Neuronal stem cell (in vitro differentiated cells): ENCODE measurements around the gene RBPJ.
A peak's percentile ranks its signal among the peaks of the same experiment; 100 is the strongest.

ENCODE experiments used
- DNase-seq: peaks from one replicate; pipeline ENCODE4 v3.0.0-alpha.2; 2013; ENCODE audit warnings: low spot score
- H2AFZ ChIP-seq: one replicate; pipeline ENCODE4 v1.6.1; 2013; ENCODE audit warnings: mild to moderate bottlenecking, low read length, inconsistent platforms
- H2AK5ac ChIP-seq: 2 replicates; pipeline ENCODE4 v1.6.1; 2013; ENCODE audit warnings: low read depth, mild to moderate bottlenecking, inconsistent platforms, low read length, moderate library complexity, mixed read lengths
- H2BK120ac ChIP-seq: 2 replicates; pipeline ENCODE4 v1.6.1; 2013; ENCODE audit warnings: low read depth, mild to moderate bottlenecking, inconsistent platforms, low read length, moderate library complexity, mixed read lengths
- H2BK12ac ChIP-seq: one replicate; pipeline ENCODE4 v1.6.1; 2013; ENCODE audit warnings: low read length, inconsistent platforms
- H2BK15ac ChIP-seq: 2 replicates; pipeline ENCODE4 v1.6.1; 2013; ENCODE audit warnings: mild to moderate bottlenecking, low read length, inconsistent platforms, mixed read lengths
- H2BK5ac ChIP-seq: one replicate; pipeline ENCODE4 v1.6.1; 2013; ENCODE audit warnings: inconsistent platforms, mild to moderate bottlenecking, low read length, moderate library complexity
- H3K14ac ChIP-seq: one replicate; pipeline ENCODE4 v1.6.1; 2013; ENCODE audit warnings: low read length, inconsistent platforms
- H3K18ac ChIP-seq: 2 replicates; pipeline ENCODE4 v1.6.1; 2013; ENCODE audit warnings: low read length, inconsistent platforms
- H3K23ac ChIP-seq: 2 replicates; pipeline ENCODE4 v1.6.1; 2013; ENCODE audit warnings: low read depth, mild to moderate bottlenecking, mixed read lengths, low read length, inconsistent platforms; ENCODE audit not compliant: poor library complexity
- H3K27ac ChIP-seq: replicated peaks from 3 replicates; pipeline ENCODE4 v1.5.1; 2013; ENCODE audit warnings: low read length, inconsistent platforms
- H3K27me3 ChIP-seq, 3 experiments: 2 replicates each; pipeline ENCODE4 v1.6.1; 2013; ENCODE audit warnings: low read length in 3 of 3, mild to moderate bottlenecking in 2 of 3, inconsistent platforms in 1 of 3, low read depth in 1 of 3, mixed read lengths in 1 of 3, moderate library complexity in 1 of 3; ENCODE audit not compliant: control insufficient read depth in 3 of 3, insufficient read depth in 3 of 3
- H3K36me3 ChIP-seq, 2 donors: replicated peaks in 1 of 2; 2 replicates each; pipeline ENCODE4 v1.6.1; 2013; ENCODE audit warnings: low read length in 2 of 2; ENCODE audit not compliant: control insufficient read depth in 2 of 2, insufficient read depth in 2 of 2
- H3K4ac ChIP-seq: 2 replicates; pipeline ENCODE4 v1.6.1; 2013; ENCODE audit warnings: inconsistent platforms, mild to moderate bottlenecking, low read length, moderate library complexity
- H3K4me1 ChIP-seq, 2 donors: 1 replicate in 1 of 2; 2 replicates in 1 of 2; pipeline ENCODE4 v1.6.1; 2013; ENCODE audit warnings: low read length in 2 of 2, low read depth in 1 of 2; ENCODE audit not compliant: control insufficient read depth in 2 of 2, insufficient read depth in 1 of 2
- H3K4me2 ChIP-seq: one replicate; pipeline ENCODE4 v1.6.1; 2013; ENCODE audit warnings: mild to moderate bottlenecking, low read length, inconsistent platforms; ENCODE audit not compliant: insufficient read depth, poor library complexity, severe bottlenecking
- H3K4me3 ChIP-seq, 2 donors: 2 replicates each; pipeline ENCODE4 v1.5.1; 2013; ENCODE audit warnings: low read length in 2 of 2, mild to moderate bottlenecking in 2 of 2, inconsistent platforms in 1 of 2, moderate library complexity in 1 of 2
- H3K79me1 ChIP-seq: one replicate; pipeline ENCODE4 v1.6.1; 2013; ENCODE audit warnings: low read depth, mild to moderate bottlenecking, inconsistent platforms, low read length, moderate library complexity
- H3K9ac ChIP-seq: one replicate; pipeline ENCODE4 v1.6.1; 2013; ENCODE audit warnings: mild to moderate bottlenecking, low read depth, low read length, inconsistent platforms; ENCODE audit not compliant: poor library complexity
- H3K9me3 ChIP-seq, 2 donors: replicated peaks in 1 of 2; 2 replicates each; pipeline versions ENCODE3 to v1.6.1; 2013; ENCODE audit warnings: low read length in 2 of 2, mild to moderate bottlenecking in 2 of 2, inconsistent platforms in 1 of 2, low read depth in 1 of 2, mixed read lengths in 1 of 2, moderate library complexity in 1 of 2; ENCODE audit not compliant: control insufficient read depth in 2 of 2, insufficient read depth in 1 of 2
- H4K8ac ChIP-seq: one replicate; pipeline ENCODE4 v1.6.1; 2013; ENCODE audit warnings: low read depth, mild to moderate bottlenecking, inconsistent platforms, low read length, moderate library complexity
- H4K91ac ChIP-seq: one replicate; pipeline ENCODE4 v1.6.1; 2013; ENCODE audit warnings: low read length, low read depth, mild to moderate bottlenecking, inconsistent platforms; ENCODE audit not compliant: poor library complexity
- WGBS, 2 donors: extraction: QIAGEN DNeasy Blood & Tissue Kit; methylation state at CpG; one replicate each; pipeline ENCODE4 v1.1.7; 2013; ENCODE audit warnings: missing lambda C conversion rate in 2 of 2, mixed read lengths in 1 of 2; ENCODE audit not compliant: insufficient read length in 2 of 2, insufficient replicate concordance in 1 of 2; ENCODE audit errors: extremely low coverage in 2 of 2; 5-methylcytosine and 5-hydroxymethylcytosine counted together

RBPJ gene

DNA sequence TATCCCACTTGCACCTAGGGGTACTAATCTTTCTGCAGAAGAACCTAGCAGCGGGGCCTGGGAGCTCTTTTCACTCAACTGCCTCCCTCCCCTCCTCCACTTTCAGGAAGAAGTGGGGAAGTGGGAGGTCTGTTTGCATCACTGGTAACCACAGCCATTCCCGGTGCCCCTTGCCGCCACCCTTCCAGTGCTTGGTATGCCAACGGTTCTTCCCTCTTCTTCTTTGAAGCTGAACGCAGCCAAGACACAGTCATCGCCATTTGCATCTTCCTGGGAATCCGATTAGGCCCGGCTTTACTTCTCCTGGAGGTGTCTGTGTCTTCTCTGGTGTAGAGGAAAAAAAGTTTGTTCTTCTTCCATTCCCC is 47.2 kb upstream of the RBPJ start:
- Histone ChIP-seq H2AFZ (peak overlapping the region; percentile 22), H3K9ac (peak overlapping the region; percentile 30), H2BK5ac (no peak overlapping the region), H3K4ac (no peak overlapping the region), H3K9me3 (no peaks in the 10 kb centered on the region), H3K4me2 (no peak overlapping the region), H4K8ac (no peak overlapping the region), H2AK5ac (no peak overlapping the region), H3K36me3 (no peaks in the 10 kb centered on the region), H3K4me1 (no peaks in the 10 kb centered on the region), H3K23ac (peak overlapping the region; percentile 37), H3K79me1 (no peaks in the 10 kb centered on the region), H3K4me3 (no peak overlapping the region), H2BK120ac (no peak overlapping the region), H2BK15ac (no peak overlapping the region), H2BK12ac (no peak overlapping the region), H3K14ac (no peak overlapping the region), H3K27ac (no peak overlapping the region), H4K91ac (no peak overlapping the region), H3K18ac (no peak overlapping the region), H3K27me3 (peaks cover 0 to 2% (median 0%) of the 10 kb centered on the region in 3 experiments)
- no peak for DNase-seq
- no CpG with 5 or more reads among the region's 8 CpGs for WGBS, 2 donors

DNA sequence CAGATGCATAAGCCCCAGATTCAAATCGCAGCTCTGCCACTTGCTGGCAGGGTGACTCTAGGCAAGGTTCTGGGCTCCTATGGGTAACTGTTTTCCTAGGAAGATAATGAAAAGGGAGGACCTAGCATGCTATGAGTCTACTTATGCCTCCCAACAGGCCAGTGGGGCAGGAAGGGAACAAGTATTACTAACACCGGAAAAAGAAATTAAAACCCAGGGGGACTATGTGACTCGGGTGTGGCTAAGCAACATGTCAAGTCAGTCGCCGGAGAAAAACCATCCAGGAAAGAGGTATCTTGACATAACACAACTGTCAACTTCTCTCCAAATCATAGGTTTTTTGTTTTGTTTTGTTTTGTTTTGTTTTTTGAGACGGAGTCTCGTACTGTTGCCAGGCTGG is 45.5 kb upstream of the RBPJ start:
- H3K36me3 ChIP-seq: no peaks in the 10 kb centered on the region
- H2BK12ac ChIP-seq: no peak overlapping the region
- no peak overlapping the region for H3K27ac ChIP-seq
- no peak overlapping the region for H2BK120ac ChIP-seq
- H3K4me1 ChIP-seq: no peaks in the 10 kb centered on the region
- H3K4ac ChIP-seq: no peak overlapping the region
- H3K9me3 ChIP-seq: no peaks in the 10 kb centered on the region
- no peak for DNase-seq
- H3K14ac ChIP-seq: no peak overlapping the region
- H2BK15ac ChIP-seq: no peak overlapping the region
- H3K4me3 ChIP-seq: no peak overlapping the region
- no peak overlapping the region for H2AK5ac ChIP-seq
- no peak overlapping the region for H3K23ac ChIP-seq
- H4K8ac ChIP-seq: no peak overlapping the region
- no peaks in the 10 kb centered on the region for H3K79me1 ChIP-seq
- no peak overlapping the region for H3K18ac ChIP-seq
- H3K4me2 ChIP-seq: no peak overlapping the region
- peaks cover 0 to 2% (median 0%) of the 10 kb centered on the region in 3 experiments for H3K27me3 ChIP-seq
- no peak overlapping the region for H4K91ac ChIP-seq
- H3K9ac ChIP-seq: no peak overlapping the region
- WGBS, 2 donors: no CpG with 5 or more reads among the region's 7 CpGs
- H2BK5ac ChIP-seq: no peak overlapping the region
- no peak overlapping the region for H2AFZ ChIP-seq

DNA sequence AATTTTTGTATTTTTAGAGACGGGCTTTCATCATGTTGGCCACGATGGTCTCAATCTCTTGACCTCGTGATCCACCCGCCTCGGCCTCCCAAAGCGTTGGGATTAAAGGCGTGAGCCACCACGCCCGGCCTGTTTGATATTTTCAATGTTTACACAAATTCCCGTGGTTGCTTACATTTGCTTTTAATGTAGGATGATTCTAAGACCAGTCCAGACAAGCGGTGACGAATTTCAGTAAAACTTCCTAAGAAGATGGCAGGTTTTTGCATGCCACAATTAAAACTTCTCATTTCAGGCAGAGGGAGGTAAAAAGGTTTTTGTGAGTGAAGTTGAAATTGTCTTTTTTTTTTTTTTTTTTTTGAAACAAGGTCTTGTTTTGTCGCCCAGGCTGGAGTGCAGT is 41.4 kb upstream of the RBPJ start:
- H3K4me3 ChIP-seq: no peak overlapping the region
- H2BK15ac ChIP-seq: no peak overlapping the region
- no peak overlapping the region for H4K91ac ChIP-seq
- H3K27me3 ChIP-seq: no peaks in the 10 kb centered on the region
- no peaks in the 10 kb centered on the region for H3K4me1 ChIP-seq
- no peak overlapping the region for H2AFZ ChIP-seq
- no peak overlapping the region for H2BK5ac ChIP-seq
- H4K8ac ChIP-seq: no peak overlapping the region
- H3K4ac ChIP-seq: no peak overlapping the region
- no peak overlapping the region for H2BK12ac ChIP-seq
- no peaks in the 10 kb centered on the region for H3K9me3 ChIP-seq
- H3K4me2 ChIP-seq: no peak overlapping the region
- no peak overlapping the region for H3K23ac ChIP-seq
- no peaks in the 10 kb centered on the region for H3K36me3 ChIP-seq
- no peak overlapping the region for H3K18ac ChIP-seq
- H3K9ac ChIP-seq: no peak overlapping the region
- H3K79me1 ChIP-seq: no peaks in the 10 kb centered on the region
- no CpG with 5 or more reads among the region's 13 CpGs for WGBS, 2 donors
- no peak overlapping the region for H3K27ac ChIP-seq
- no peak overlapping the region for H2AK5ac ChIP-seq
- no peak for DNase-seq
- H2BK120ac ChIP-seq: no peak overlapping the region
- no peak overlapping the region for H3K14ac ChIP-seq

DNA sequence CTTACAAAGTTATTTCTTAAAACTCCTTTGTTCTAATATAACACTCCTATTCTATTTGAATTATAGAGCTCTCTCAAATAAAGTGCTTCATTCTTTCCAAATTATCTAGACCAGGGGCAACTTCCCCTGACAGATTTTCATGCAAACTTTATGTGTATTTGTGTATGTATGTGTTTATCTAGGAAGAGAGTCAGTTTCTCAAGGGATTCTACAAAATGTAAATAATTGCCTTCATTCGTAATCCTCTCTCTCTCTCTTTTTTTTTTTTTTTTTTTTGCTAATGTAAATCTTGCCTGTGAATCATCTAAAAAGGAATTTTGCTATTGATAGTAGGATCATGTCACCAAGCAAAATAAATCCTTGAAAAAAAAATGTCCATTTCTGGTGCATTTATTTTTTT is 38.9 kb upstream of the RBPJ start:
- Histone ChIP-seq H2AFZ (no peak overlapping the region), H3K9me3 (no peaks in the 10 kb centered on the region), H3K4me2 (no peak overlapping the region), H2BK5ac (no peak overlapping the region), H3K27me3 (no peaks in the 10 kb centered on the region), H2AK5ac (no peak overlapping the region), H2BK12ac (no peak overlapping the region), H3K4me1 (no peaks in the 10 kb centered on the region), H4K8ac (no peak overlapping the region), H3K27ac (no peak overlapping the region), H3K9ac (no peak overlapping the region), H3K36me3 (no peaks in the 10 kb centered on the region), H3K18ac (no peak overlapping the region), H3K23ac (no peak overlapping the region), H3K14ac (no peak overlapping the region), H3K4ac (no peak overlapping the region), H3K4me3 (no peak overlapping the region), H2BK15ac (no peak overlapping the region), H4K91ac (no peak overlapping the region), H3K79me1 (no peaks in the 10 kb centered on the region), H2BK120ac (no peak overlapping the region)
- WGBS, 2 donors: no CpG with 5 or more reads among the region's 1 CpG
- DNase-seq: no peak
